ENCODE results near the gene PPFIBP2.

Gene PPFIBP2

DNA sequence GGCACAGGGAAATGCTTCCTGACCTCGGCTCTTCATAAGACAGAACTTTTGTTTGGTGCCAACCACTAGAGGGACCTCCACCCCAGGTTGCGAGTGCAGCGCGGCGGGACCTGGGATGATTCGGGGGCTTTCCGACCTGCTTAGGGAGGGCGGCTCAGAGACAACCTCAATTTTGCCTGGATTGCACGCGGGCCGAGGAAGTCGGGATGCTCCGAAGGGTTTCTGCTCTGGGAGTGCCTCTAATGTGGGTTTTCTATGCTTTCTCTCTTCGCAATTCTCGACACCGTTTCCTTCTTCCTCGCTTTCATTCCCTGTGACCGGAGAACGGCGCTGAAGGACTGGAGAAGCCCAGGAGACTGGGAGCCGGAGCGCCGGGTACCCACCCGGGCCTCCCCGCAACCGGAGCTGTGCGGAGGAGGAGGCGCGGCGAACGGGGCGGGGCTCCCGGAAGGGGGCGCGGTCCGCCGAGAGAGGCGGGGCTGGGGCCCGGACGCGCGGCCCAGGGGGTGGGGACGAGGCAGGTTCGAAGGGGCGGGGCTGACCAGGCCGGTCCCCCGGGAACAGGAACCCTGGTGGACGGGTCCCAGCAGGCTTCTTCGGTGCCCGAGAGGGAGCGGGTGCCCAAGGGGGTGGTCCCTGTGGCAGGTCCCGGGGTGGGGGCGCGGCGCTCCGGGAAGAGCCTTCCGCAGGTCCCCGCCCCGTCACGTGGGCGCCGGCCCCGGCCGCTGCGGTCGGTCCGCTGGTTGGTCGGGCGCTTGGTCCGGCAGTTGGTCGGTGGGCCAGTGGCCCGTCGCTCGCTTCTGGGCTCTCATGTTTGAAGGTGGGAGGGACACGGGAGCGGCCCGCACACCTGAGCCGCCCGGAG is at the start of gene PPFIBP2:
Gene PPFIBP2 (plus strand): TSS at position 766 of the 865 bp plus-strand sequence. CDS start 35,477 bp downstream, outside the sequence.
- DNase-seq = peak; percentile 75

DNA sequence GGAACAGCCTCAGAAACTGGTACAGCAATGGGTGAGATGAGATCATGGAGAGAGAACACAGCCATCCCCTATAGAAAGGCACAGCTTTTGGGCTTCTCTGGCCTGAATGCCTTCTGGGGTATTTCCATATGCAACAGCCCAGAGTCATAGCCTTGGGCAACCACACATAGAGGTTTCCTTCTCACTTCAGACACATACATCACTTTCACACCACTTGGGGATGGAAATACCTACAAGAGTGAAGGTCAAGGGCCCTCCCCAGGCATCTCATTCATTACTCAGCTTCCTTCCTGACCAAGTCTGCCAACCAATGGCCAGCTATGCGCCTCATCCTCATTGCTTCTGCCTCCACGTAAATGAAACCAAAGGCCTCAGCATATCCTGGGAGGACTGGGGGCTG is 46.1 kb upstream of the PPFIBP2 start:
- no peak for DNase-seq

DNA sequence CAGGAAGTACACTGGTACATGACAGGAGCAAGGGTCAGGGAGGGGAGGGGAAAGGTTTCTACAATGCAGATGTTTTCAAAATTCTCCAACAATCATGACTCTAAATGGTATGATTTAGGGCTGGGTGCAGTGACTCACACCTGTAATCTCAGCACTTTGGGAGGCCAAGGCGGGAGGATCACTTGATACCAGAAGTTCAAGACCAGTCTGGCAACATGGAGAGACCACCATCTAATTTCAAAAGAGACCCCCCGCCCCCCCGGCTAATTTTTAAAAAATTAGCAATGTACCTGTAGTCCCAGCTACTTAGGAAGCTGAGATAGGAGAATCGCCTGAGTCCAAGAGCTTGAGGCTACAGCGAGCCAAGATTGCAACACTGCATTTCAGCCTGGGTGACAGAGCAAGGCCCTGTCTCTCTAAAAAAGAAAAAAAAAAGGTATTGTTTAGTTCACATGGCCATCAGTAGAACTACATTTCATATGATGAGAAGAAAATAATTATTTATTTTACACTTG is 44.4 kb upstream of the PPFIBP2 start:
- DNase-seq = no peak

DNA sequence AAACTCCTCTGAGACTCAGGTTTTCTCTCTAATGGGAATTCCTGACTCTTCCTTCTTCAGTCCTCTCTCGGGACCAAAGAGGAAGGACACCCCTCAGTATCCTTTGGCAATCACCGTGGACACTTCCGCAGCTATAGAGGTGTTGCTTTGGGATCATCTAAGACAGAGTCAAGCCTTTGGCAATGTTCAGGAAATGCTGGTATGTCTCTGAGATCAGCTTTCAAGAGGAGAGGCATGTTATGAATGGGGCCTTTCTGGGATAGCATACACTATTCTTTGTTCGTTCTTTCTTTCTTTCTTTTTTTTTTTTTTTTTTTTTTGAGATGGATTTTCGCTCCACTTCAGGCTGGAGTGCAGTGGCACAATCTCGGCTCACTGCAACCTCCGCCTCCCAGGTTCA is 42.7 kb upstream of the PPFIBP2 start:
- DNase-seq = no peak

DNA sequence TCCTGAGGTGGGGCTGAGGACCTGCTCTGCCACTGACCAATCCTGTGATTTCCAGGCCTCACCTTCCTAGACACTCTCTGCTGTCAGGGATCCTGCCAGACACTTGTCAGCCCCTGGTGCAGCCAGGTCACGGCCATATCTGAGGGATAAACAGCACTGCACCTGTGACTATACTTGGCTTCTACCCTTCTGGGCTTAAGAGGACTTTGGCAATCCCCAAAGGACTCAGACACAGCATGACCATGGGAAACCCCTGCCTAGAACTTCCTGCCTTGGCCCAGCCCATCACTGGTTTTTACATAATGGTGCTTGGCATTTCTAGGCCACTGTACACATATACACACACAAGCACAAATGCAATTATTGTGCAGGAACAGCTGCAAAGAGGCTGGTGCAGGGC is 40.1 kb upstream of the PPFIBP2 start:
- no peak for DNase-seq

GRCh38 chr11:7480113-7480512 is 33.7 kb upstream of the PPFIBP2 start:
- DNase-seq = no peak

DNA sequence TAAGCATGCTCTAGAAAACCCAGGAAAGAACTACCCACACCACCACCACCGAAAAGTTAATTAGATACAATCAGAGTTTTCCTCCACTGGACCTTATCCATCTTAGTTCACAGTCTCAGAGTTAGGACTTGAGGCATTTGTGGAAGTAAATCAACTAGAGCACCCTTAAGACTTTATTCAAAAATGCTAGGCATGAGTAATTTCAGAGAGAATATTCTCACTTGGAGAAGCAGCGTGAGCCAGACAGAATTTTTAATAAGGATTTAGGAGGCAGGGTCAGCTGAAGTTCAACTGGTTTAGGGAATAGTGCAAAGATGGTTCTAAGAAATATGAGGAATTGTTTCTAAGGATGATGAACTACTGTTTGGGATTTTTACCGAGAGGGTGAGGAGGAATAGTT is 29.7 kb upstream of the PPFIBP2 start:
- DNase-seq = no peak

- no peak for DNase-seq
Measured at GRCh38 chr11:7484645-7485044, 29.2 kb upstream of the PPFIBP2 start.

GRCh38 chr11:7485186-7486097 is 28.4 kb upstream of the PPFIBP2 start, which contains the start of gene OLFML1:
OLFML1 (plus strand) TSS chr11:7485506; CDS start chr11:7485876, 370 bp downstream.
- no peak for DNase-seq

DNA sequence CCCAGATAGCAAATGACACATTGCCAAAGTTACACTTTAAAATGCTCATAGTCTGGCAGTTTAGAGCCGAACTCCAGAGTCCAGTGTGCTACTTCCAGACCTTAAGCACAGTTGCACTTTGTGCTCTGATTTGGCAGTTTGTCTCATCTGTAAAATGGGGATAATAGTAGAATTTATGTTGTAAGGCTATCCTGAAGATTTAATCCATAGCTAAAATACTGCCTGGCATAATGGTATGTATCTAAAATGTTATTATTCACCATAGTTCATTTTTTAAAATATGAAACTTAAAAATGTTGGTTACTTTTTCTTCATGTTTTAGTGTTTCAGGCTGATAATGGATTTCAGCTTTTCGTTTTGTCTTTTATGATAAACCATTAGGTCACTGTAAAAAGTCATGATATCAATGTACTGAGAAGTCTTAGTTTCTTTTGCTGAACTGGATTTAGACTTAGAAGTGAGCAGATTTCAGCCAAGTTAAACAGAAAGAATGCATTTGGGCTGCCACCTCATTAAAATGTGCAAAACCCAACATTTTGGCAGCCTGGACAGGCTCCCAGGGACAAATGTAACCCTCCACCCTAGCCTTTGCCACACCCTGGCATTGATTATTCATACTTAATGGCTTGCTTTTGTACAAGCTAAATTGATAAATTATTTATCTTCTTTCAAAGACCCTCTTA is 27.6 kb upstream of the PPFIBP2 start:
- no peak for DNase-seq

GRCh38 chr11:7486781-7487140 is 27.0 kb upstream of the PPFIBP2 start:
- no peak for DNase-seq

GRCh38 chr11:7487360-7487759 is 26.4 kb upstream of the PPFIBP2 start:
- DNase-seq = no peak

GRCh38 chr11:7488681-7489080 is 25.1 kb upstream of the PPFIBP2 start:
- no peak for DNase-seq

- no peak for DNase-seq
Measured at GRCh38 chr11:7489376-7489775, 24.4 kb upstream of the PPFIBP2 start.

GRCh38 chr11:7490054-7490453 is 23.7 kb upstream of the PPFIBP2 start:
- DNase-seq = no peak

DNA sequence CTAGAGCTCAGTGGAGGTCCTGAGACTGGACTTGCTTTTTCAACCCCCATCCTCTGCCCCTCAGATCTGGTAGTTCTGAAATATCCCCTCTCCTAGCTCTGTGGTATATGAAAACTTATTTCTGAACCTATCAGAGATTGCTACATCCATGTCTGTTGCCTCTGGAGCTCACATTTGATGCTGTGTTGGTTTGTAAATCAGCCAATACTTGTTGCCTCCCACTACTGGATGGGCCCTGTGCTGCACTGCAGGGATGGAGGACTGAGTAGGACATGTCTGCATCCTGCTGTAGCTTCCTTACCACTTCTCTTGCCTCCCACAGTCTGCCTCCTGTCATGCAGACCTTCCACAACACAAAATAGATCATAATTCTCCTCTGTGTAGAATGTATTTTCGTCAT is 23.3 kb upstream of the PPFIBP2 start:
- DNase-seq = no peak

DNA sequence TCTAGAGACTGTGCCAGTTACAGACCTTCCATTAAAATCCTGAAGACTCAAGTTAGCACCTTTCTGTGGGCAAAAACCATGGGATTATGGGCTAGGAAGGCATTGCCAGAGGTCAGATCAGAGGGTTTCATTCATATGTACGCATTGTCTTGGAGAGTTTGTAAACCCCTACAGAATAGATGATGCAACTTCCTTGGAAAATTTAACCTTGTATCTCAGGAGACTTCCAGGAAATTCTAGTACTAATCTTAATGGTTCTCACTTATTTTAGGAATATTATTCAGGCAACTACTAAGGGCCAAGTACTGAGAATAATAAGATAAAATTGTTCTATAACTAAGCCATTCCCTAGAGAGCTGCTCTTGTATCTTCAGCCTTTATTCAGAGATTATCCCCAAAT is 21.5 kb upstream of the PPFIBP2 start:
- no peak for DNase-seq

GRCh38 chr11:7493670-7494069 is 20.1 kb upstream of the PPFIBP2 start:
- DNase-seq = no peak

GRCh38 chr11:7494086-7494745 is 19.6 kb upstream of the PPFIBP2 start:
- no peak for DNase-seq

GRCh38 chr11:7495882-7496551 is 17.8 kb upstream of the PPFIBP2 start:
- DNase-seq = no peak

GRCh38 chr11:7498193-7498592 is 15.6 kb upstream of the PPFIBP2 start:
- DNase-seq = no peak

DNA sequence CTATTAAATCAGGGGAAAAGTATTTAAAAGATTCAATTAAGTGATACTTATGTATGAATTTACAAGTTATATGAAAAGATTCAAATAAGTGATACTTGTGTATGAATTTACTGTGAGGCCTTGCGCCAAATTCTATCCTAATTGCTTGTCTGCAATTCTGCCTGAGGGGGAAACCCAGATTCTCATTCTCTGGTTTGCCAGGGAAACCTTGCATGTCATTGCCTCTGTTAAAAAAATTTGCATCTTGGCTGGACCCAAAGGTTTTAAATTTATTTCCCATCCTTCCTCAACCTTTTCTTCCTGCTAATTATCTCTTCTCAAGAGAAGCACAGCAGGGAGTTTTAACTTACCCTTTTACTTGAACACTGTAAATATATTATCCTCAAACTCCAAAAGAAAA is 14.7 kb upstream of the PPFIBP2 start:
- DNase-seq = no peak
